ENCODE data around the gene SLC9A7.

- TF ChIP-seq CTCF (conservative IDR thresholded peaks at IDR 0.05; ENCODE audit: low read depth, low read length) (no peak), EZH2 (IDR thresholded peaks at IDR 0.05; ENCODE audit: borderline replicate concordance, low read depth, low read length, poor library complexity, severe bottlenecking) (no peak)
Observed at GRCh38 chrX:46770817-46771163, 11.9 kb upstream of the SLC9A7 start.

Measured in A673 (cell line).